NCI-H526 treated with DMSO at 0.1 percent for 48 hours (cell line): Measurements from ENCODE around the gene MEGF8.
"Not testable (repeated sequence)": the region's sequence is repeated elsewhere in the genome, so short reads cannot be mapped to it uniquely, and the experiment has no call there.

Source experiments
- DNase-seq: peaks from one replicate; lab custom pipeline; 2025; lab: John Stamatoyannopoulos, UW

The MEGF8 gene

GRCh38 chr19:42330241-42330711, 4.8 kb downstream of the MEGF8 start:
- no peak for DNase-seq

GRCh38 chr19:42331333-42331732, 5.9 kb downstream of the MEGF8 start:
- not testable (repeated sequence) for DNase-seq

GRCh38 chr19:42332059-42332458, 6.6 kb downstream of the MEGF8 start:
- no peak for DNase-seq

DNA sequence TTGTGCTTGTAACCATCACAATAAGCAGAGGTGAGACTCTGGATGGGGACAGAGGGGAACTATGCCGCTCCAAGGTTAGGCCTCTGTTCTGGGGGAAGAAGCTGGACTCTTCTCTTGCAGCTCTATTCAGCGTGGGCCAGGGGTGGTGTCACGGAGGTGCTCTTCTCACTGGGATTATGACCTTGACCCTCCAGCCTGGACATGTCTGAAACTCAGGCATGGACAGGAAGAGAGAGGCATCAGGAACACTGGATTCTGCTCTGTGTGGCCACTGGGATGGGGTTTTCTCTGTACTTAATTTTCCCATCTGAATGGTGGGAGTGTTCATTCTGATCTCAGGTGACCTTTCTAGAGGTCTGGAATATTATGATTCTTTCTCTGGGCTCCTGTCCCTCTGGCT, 7.6 kb downstream of the MEGF8 start:
- DNase-seq: no peak

DNA sequence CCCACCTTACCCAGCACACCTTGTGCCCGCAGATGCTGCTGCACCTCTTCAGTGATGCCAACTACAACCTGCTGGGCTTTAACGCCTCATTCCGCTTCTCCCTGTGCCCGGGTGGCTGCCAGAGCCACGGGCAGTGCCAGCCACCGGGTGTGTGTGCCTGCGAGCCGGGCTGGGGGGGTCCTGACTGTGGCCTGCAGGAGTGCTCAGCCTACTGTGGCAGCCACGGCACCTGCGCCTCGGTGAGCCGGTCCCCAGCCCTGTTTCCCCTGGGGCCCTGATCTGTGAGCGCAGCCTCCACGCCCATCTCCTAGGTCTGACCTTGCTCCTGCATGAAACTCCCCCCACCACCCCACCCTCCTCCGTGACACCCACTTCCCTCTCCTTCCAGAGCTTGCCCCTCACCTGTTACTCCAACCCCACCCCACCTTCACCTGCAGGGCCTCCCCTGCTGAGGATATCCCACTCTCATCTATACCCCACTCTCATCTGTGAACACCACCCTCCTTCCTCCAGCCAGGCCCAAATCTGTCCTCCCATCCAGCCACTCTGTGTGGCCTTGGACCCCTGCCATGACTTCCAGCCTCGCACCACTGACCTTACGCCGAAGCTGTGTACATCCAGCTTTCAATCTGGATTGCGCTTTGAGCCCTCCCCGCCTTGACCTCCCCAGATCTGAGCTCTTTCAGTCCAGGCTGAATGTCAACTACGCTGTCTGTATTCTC, 8.7 kb downstream of the MEGF8 start:
- no peak for DNase-seq

DNA sequence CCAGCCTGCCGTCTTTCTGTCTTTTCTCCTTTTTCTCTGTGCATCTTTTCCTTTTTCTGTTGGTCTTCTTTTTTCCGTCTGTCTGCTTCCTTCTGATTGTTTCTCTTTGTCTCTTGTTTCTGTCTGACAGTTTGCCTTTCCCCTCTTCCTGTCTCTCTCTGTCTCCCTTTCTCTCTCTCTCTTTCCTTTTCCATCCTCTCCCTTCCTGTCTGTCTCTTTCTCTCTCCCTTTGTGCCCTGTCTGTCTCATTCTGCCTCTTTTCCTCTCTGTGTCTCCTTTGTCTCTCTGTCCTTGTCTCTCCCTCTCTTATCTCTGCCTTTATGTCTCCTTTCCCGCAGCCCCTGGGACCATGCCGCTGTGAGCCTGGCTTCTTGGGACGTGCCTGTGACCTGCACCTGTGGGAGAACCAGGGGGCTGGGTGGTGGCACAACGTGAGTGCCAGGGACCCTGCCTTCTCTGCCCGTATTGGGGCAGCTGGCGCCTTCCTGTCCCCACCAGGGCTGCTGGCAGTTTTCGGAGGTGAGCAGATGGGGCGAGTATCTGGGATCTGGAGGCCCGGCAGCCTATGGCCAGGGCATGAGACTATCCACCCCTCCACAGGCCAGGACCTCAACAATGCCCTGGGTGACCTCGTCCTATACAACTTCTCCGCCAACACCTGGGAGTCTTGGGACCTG, 9.4 kb downstream of the MEGF8 start:
- DNase-seq: no peak

GRCh38 chr19:42335374-42335936, 10.0 kb downstream of the MEGF8 start:
- DNase-seq: no peak

DNA sequence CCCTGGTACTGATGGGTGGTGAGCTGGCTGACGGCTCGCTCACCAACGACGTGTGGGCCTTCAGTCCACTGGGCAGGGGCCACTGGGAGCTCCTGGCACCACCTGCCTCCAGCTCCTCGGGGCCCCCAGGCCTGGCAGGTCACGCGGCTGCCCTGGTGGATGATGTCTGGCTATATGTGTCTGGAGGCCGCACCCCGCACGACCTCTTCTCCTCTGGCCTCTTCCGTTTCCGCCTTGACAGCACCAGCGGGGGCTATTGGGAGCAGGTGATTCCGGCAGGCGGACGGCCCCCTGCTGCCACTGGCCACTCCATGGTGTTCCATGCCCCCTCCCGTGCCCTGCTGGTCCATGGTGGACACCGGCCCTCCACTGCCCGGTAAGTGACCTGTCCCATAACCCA, 10.5 kb downstream of the MEGF8 start:
- DNase-seq: no peak

- DNase-seq: not testable (repeated sequence)
Observed at GRCh38 chr19:42339126-42339860, 13.9 kb downstream of the MEGF8 start.

GRCh38 chr19:42339922-42340321, 14.5 kb downstream of the MEGF8 start:
- DNase-seq: not testable (repeated sequence)

DNA sequence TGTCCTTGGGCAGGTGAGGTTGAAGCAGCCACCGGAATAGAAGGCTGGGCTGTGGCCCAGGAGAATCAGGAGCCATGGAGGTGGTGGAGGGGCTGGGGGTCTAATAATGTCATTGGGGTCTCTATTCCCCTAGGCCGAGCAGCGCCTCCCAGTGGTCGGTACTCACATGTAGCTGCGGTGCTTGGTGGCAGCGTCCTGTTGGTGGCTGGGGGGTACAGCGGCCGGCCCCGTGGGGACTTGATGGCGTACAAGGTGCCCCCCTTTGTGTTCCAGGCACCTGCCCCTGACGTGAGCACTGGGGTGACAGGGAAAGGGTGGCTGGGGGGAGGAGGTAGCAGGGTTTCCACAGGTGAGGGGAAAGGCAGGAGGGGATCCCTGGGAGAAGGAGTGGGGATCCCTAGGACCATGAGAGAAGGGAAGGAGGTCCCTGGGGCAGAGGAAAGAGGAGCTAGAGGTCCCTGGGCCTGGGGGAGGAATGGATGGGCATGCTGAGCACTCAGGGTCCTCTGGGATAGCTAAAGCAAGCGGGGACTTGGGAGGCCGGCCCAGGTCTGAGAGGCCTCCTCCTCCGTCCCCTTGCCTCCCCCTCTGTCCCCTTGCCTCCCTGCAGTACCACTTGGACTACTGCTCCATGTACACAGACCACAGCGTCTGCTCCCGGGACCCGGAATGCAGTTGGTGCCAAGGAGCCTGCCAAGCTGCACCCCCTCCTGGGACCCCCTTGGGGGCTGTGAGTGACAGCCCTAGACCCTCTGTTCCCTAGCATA, 18.1 kb downstream of the MEGF8 start:
- no peak for DNase-seq

DNA sequence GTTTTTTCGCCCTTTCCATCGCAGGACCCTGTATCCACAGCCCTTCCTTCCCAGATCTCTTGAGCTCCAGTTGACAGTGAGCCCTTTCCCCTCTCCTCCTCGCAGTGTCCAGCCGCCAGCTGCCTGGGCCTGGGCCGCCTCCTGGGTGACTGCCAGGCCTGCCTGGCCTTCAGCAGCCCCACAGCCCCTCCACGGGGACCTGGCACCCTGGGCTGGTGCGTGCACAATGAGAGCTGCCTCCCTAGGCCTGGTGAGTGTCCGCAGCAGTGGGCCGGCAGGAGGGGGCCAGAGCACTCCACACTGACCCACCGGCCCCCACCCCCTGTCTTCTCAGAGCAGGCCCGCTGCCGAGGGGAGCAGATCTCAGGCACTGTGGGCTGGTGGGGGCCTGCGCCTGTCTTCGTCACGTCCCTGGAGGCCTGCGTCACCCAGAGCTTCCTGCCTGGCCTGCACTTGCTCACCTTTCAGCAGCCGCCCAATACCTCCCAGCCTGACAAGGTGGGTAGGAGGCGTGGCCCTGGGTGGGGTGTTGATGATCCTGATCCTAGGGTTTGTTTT, 19.0 kb downstream of the MEGF8 start:
- DNase-seq: no peak

DNA sequence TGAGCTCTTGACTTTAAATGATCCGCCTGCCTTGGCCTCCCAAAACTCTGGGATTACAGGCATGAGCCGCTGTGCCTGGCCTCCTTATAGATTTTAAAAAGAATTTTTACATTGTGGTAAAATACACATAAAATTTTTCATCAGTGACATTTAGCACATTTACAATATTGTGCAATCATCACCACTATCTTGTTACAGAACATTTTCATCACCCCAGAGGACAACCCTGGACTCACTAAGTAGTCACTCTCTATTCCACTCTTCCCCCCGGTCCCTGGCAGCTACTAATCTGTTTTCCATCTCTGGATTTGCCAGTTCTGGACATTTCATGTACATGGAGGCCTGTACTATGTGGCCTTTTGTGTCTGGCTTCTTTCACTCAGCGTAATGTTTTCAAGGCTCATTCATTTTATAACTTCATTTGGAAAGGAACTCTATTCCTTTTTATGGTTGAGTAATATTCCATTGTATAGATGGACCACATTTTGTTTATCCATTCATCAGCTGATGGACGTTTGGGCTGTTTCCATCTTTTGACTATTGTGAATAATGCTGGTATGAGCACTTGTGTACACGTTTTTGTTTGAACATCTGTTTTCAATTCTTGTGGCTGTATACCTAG, 19.9 kb downstream of the MEGF8 start:
- DNase-seq: no peak

- no peak for DNase-seq
Observed at GRCh38 chr19:42348211-42348610, 22.8 kb downstream of the MEGF8 start.

- no peak for DNase-seq
Observed at GRCh38 chr19:42349378-42350107, 24.1 kb downstream of the MEGF8 start.

DNA sequence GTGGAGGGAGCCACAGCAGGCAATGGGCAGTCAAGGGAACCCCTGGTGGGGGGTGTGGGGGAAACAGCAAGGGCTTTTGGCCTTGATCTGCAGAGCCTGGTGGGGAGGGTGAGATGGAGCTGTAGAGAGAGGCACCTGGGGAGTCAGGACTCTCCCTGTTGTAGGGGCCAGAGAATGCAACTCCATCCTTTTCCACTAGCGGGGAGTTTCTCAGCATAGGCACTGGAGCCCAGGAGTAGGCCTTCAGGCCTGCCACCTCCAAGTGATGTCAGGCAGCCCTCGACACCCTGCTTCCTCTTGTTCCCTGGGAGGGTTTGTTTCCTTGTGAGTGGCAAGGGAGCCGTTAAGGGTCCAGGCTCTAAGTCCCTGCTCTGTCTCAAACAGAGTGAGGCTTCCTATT, 25.0 kb downstream of the MEGF8 start:
- no peak for DNase-seq

- DNase-seq: no peak
Observed at GRCh38 chr19:42351079-42351735, 25.8 kb downstream of the MEGF8 start.

DNA sequence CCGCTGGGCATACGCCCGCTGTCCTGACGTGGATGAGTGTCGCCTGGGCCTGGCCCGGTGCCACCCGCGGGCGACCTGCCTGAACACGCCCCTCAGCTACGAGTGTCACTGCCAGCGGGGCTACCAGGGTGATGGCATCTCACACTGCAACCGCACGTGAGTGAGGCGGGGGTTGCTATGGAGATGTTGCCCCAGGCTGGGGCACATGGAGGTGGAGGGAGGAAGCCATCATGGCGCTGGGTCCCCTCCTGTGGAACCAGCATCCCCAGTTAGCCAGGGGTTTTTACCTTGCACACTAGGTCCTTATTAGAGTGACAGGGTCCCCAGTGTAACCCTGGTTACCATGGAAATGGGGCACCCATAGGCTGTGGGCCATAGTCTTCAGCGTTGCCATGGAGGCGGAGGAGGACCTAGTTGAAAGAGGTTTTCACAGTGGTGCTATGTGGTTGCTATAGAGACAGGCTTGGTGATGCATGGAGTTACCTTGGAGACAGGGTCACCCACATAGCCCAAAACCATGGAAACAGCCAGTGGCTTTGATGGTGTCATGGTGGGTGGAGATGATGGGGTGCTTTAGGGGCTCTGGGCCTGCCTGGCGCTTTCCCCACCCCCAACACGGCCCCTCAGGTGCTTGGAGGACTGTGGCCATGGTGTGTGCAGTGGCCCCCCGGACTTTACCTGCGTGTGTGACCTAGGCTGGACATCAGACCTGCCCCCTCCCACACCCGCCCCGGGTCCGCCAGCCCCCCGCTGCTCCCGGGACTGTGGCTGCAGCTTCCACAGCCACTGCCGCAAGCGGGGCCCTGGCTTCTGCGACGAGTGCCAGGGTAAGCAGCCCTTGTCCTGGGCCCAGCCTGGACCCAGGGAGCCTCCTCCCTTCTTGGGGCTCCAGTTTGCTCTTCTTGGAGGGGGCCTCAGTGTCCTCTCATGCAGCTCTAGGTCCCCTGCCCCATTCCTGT, 27.1 kb downstream of the MEGF8 start:
- no peak for DNase-seq
